IMR-90 (cell line): ENCODE results near the gene MEGF11. TPM values are rescaled to one million over a fixed set of nuclear protein-coding genes. Genes with fewer than 3 reads are reported as not detected.

Experiments
- ATAC-seq: fragments of 200-7000 bp; cut with Tn5 transposase; 2 replicates; pipeline ENCODE4 v1.9.1; 2020; ENCODE audit warnings: low read depth, mild to moderate bottlenecking, moderate library complexity
- BruUV-seq: library from RNA; stranded (reverse); fragments of 400-500 nt; replicated peaks from 2 replicates; lab custom pipeline; 2021; lab: Mats Ljungman, UMichigan
- CTCF ChIA-PET: fragments of 300-600 bp; formaldehyde crosslinking; extraction: SDS; loops from one replicate; lab custom pipeline; 2021; ENCODE audit warnings: antibody characterized with exemption; lab: Yijun Ruan, JAX
- POLR2A ChIA-PET: fragments of 300-600 bp; sonication (Branson Sonifier 250); formaldehyde crosslinking; loops from one replicate; lab custom pipeline; 2022; ENCODE audit warnings: antibody characterized with exemption; ENCODE audit not compliant: unreplicated experiment; lab: Charles Lee
- DNase-seq: peaks from one replicate; pipeline ENCODE4 v3.0.0; 2013
- H2AFZ ChIP-seq: replicated peaks from 2 replicates; pipeline ENCODE3; 2013; ENCODE audit warnings: low read length, mild to moderate bottlenecking; ENCODE audit not compliant: poor library complexity
- H2AK5ac ChIP-seq: 2 replicates; pipeline ENCODE4 v1.6.1; 2013; ENCODE audit warnings: low read depth, low read length, inconsistent platforms
- H2AK9ac ChIP-seq: replicated peaks from 2 replicates; pipeline ENCODE3; 2013; ENCODE audit warnings: mild to moderate bottlenecking, low read depth, low read length, moderate library complexity; ENCODE audit not compliant: poor library complexity
- H2BK120ac ChIP-seq: 2 replicates; pipeline ENCODE4 v1.6.1; 2013; ENCODE audit warnings: low read depth, low read length, inconsistent platforms
- H2BK15ac ChIP-seq: 3 replicates; pipeline ENCODE4 v1.6.1; 2013; ENCODE audit warnings: low read depth, low read length, inconsistent platforms
- H2BK20ac ChIP-seq: 2 replicates; pipeline ENCODE4 v1.6.1; 2013; ENCODE audit warnings: low read depth, mild to moderate bottlenecking, inconsistent platforms, low read length, moderate library complexity
- H2BK5ac ChIP-seq: 2 replicates; pipeline ENCODE4 v1.6.1; 2013; ENCODE audit warnings: mild to moderate bottlenecking, low read depth, low read length, inconsistent platforms; ENCODE audit not compliant: poor library complexity, severe bottlenecking
- H3K14ac ChIP-seq: replicated peaks from 2 replicates; pipeline ENCODE4 v1.6.1; 2013; ENCODE audit warnings: low read depth, low read length, inconsistent platforms
- H3K18ac ChIP-seq: 2 replicates; pipeline ENCODE4 v1.6.1; 2013; ENCODE audit warnings: low read depth, low read length, control low read depth
- H3K23ac ChIP-seq: 2 replicates; pipeline ENCODE4 v1.6.1; 2013; ENCODE audit warnings: low read depth, low read length, inconsistent platforms
- H3K27ac ChIP-seq: 2 replicates; pipeline ENCODE4 v1.5.1; 2013; ENCODE audit warnings: mild to moderate bottlenecking, control low read depth, low read length; ENCODE audit not compliant: insufficient read depth
- H3K27me3 ChIP-seq: 2 replicates; pipeline ENCODE4 v1.6.1; 2013; ENCODE audit warnings: low read length; ENCODE audit not compliant: control insufficient read depth, insufficient read depth
- H3K36me3 ChIP-seq: 2 replicates; pipeline ENCODE4 v1.6.1; 2013; ENCODE audit warnings: low read length, mixed read lengths; ENCODE audit not compliant: control insufficient read depth, insufficient read depth
- H3K4ac ChIP-seq: 2 replicates; pipeline ENCODE4 v1.6.1; 2013; ENCODE audit warnings: low read depth, low read length, inconsistent platforms
- H3K4me1 ChIP-seq: 2 replicates; pipeline ENCODE4 v1.6.1; 2013; ENCODE audit warnings: low read length, mixed read lengths; ENCODE audit not compliant: control insufficient read depth, insufficient read depth
- H3K4me2 ChIP-seq: 2 replicates; pipeline ENCODE4 v1.6.1; 2013; ENCODE audit warnings: low read depth, mild to moderate bottlenecking, control low read depth, low read length, moderate library complexity
- H3K4me3 ChIP-seq: 2 replicates; pipeline ENCODE4 v1.5.1; 2013; ENCODE audit warnings: low read depth, mild to moderate bottlenecking, control low read depth, low read length, moderate library complexity; ENCODE audit not compliant: insufficient read depth
- H3K56ac ChIP-seq: 2 replicates; pipeline ENCODE4 v1.6.1; 2013; ENCODE audit warnings: low read length, inconsistent platforms; ENCODE audit not compliant: insufficient read depth; ENCODE audit errors: extremely low read depth
- H3K79me1 ChIP-seq, 2 experiments: 2 replicates each; pipeline ENCODE4 v1.6.1; 2013; ENCODE audit warnings: low read length in 2 of 2, inconsistent platforms in 1 of 2, low read depth in 1 of 2
- H3K9ac ChIP-seq: 2 replicates; pipeline ENCODE4 v1.6.1; 2013; ENCODE audit warnings: low read depth, low read length, control low read depth
- H3K9me1 ChIP-seq: 2 replicates; pipeline ENCODE4 v1.6.1; 2013; ENCODE audit warnings: low read length, inconsistent platforms; ENCODE audit not compliant: insufficient read depth
- H3K9me3 ChIP-seq: 2 replicates; pipeline ENCODE4 v1.6.1; 2013; ENCODE audit warnings: low read length; ENCODE audit not compliant: control insufficient read depth, insufficient read depth
- H4K20me1 ChIP-seq: 2 replicates; pipeline ENCODE4 v1.6.1; 2013; ENCODE audit warnings: low read length, inconsistent platforms; ENCODE audit not compliant: insufficient read depth
- H4K5ac ChIP-seq: 2 replicates; pipeline ENCODE4 v1.6.1; 2013; ENCODE audit warnings: mild to moderate bottlenecking, low read depth, low read length, control low read depth
- H4K8ac ChIP-seq, 2 experiments: 2 replicates each; pipeline ENCODE4 v1.6.1; 2013; ENCODE audit warnings: low read depth in 2 of 2, low read length in 2 of 2, control low read depth in 1 of 2, inconsistent platforms in 1 of 2
- H4K91ac ChIP-seq: 2 replicates; pipeline ENCODE4 v1.6.1; 2013; ENCODE audit warnings: low read depth, low read length, inconsistent platforms; ENCODE audit not compliant: insufficient read depth
- RCOR1 ChIP-seq: IDR thresholded peaks from 2 replicates; pipeline ENCODE4 v1.6.1; 2012; ENCODE audit warnings: mild to moderate bottlenecking, low read length, improper control_type of control experiment; ENCODE audit not compliant: insufficient replicate concordance
- WGBS, 2 experiments: methylation state at CpG; one replicate each; pipeline versions ENCODE4 v1.1.5 to v1.1.7; 2013; ENCODE audit warnings: missing lambda C conversion rate in 2 of 2; ENCODE audit not compliant: insufficient read length in 1 of 2; ENCODE audit errors: extremely low coverage in 2 of 2; 5-methylcytosine and 5-hydroxymethylcytosine counted together
- dilution Hi-C: fragments of 300-500 bp; cut with HindIII; formaldehyde crosslinking; loops from one replicate; pipeline ENCODE4 v1.14.3; 2018; ENCODE audit warnings: low sequenced_read_pairs; ENCODE audit not compliant: unreplicated experiment
- in situ Hi-C: fragments of 300-500 bp; cut with MboI; formaldehyde crosslinking; loops from 3 replicates; pipeline ENCODE4 v1.14.3; 2019; ENCODE audit warnings: low sequenced_read_pairs, inconsistent platforms, mixed read lengths
- intact Hi-C: fragments of 100-400 bp; cut with micrococcal nuclease; formaldehyde crosslinking; loops from 2 replicates; pipeline ENCODE4 v1.10.0; 2022
- polyA plus RNA-seq, 3 experiments: library from polyadenylated mRNA; depleted of rRNA; stranded (reverse); fragments of >200 nt; gene quantifications; 2 replicates each; pipeline ENCODE4 v1.2.3, GENCODE V29; 2012; ENCODE audit warnings: low replicate concordance in 1 of 3
- total RNA-seq: library from RNA; depleted of rRNA; stranded (reverse); fragments of >200 nt; gene quantifications from 2 replicates; pipeline ENCODE4 v1.2.3, GENCODE V29; 2012

MEGF11 gene
- total and polyA plus RNA-seq, 2 of the 4 experiments (the other 2 are of a cell fraction), result not detected

DNA sequence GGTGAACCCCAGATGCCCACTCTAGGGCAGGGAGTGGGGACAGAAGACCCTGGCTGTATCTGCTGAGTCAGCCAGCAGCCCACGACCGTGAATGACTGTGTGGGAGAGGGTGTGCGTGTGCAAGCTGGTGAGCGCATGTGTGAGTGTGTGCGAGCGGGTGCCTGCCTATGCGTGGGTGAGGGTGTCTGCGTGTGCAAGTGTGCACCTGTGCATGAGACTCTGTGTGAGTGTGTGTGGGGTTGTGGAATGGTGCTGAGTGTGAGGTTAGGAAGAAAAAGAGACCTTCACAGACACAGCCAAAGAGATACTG lies 235.1 kb downstream of the MEGF11 start:
- intact Hi-C loops, result no loop called here
- Histone ChIP-seq H3K4me1 (no peaks in the 10 kb centered on the region), H3K36me3 (no peaks in the 10 kb centered on the region), H3K4me3 (no peak overlapping the region), H3K18ac (no peak overlapping the region), H3K23ac (no peak overlapping the region), H3K27ac (no peak overlapping the region), H4K5ac (no peak overlapping the region), H2BK15ac (no peak overlapping the region), H2AK9ac (no peak overlapping the region), H2BK120ac (no peak overlapping the region), H3K9ac (no peak overlapping the region), H3K27me3 (peaks cover 30% of the 10 kb centered on the region), H3K9me3 (no peaks in the 10 kb centered on the region), H2BK20ac (no peak overlapping the region), H3K4me2 (no peak overlapping the region), H2AFZ (no peak overlapping the region), H4K20me1 (no peaks in the 10 kb centered on the region), H2AK5ac (no peak overlapping the region), H3K4ac (no peak overlapping the region), H2BK5ac (no peak overlapping the region), H3K79me1 (no peaks in the 10 kb centered on the region), H3K56ac (no peak overlapping the region), H3K9me1 (no peaks in the 10 kb centered on the region; the same call in 1 of the 2 replicates), H4K91ac (no peak overlapping the region), H4K8ac (no peak overlapping the region), H3K14ac (no peak overlapping the region)
- no peak for ATAC-seq
- 49% methylated on average over 3 of the region's 8 CpGs; no CpG with 5 or more reads in 1 of the 2 experiments for WGBS, 2 experiments
- in situ Hi-C loops, result no loop called here
- DNase-seq, result no peak
- no peak for TF ChIP-seq RCOR1
- dilution Hi-C loops, result no loop called here
- POLR2A ChIA-PET, result no interaction called here
- no TSS peak for BruUV-seq
- CTCF ChIA-PET, result no interaction called here
